Measurements from ENCODE around the gene HAGH.
A peak's percentile ranks its signal among the peaks of the same experiment; 100 is the strongest.

HAGH gene

DNA sequence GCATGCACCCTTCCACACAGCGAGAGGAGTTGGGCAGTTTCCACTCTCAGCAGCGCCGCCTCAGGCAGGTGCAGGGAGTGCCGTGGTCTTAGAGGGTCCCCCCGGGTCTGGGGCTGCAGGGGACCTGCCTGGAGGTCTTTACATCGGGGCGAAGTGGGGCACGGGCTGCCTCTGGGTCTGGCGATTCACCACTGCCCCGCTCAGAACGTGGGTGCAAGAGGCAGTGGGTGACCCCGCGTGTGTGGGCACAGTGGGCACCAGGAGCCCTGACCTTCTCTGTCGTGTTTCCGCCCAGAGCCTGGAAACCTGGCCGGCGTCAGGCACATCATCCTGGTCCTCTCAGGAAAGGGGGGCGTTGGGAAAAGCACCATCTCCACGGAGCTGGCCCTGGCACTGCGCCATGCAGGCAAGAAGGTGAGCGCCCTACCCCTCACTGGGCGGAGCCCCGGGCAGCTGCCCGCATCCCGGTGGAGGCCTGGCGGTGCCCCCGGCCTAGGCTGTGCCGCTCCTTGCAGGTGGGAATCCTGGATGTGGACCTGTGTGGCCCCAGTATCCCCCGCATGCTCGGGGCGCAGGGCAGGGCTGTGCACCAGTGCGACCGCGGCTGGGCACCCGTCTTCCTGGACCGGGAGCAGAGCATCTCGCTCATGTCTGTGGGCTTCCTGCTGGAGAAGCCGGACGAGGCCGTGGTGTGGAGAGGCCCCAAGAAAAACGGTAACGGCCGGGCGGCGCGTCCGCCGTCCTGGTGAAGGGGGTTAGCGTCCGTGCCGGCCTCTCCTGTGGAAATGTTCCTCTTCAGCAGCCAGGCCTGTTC lies 40.2 kb downstream of the HAGH start:
- H3K27me3 ChIP-seq (ENCODE audit: insufficient read depth, low read depth, severe bottlenecking): no peaks in the 10 kb centered on the region
- H3K9me3 ChIP-seq (ENCODE audit: severe bottlenecking): no peaks in the 10 kb centered on the region
- H3K4me3 ChIP-seq (ENCODE audit: low read depth, low read length): no peak overlapping the region
- H3K27ac ChIP-seq: no peak overlapping the region
- TF ChIP-seq, protein P1, sequence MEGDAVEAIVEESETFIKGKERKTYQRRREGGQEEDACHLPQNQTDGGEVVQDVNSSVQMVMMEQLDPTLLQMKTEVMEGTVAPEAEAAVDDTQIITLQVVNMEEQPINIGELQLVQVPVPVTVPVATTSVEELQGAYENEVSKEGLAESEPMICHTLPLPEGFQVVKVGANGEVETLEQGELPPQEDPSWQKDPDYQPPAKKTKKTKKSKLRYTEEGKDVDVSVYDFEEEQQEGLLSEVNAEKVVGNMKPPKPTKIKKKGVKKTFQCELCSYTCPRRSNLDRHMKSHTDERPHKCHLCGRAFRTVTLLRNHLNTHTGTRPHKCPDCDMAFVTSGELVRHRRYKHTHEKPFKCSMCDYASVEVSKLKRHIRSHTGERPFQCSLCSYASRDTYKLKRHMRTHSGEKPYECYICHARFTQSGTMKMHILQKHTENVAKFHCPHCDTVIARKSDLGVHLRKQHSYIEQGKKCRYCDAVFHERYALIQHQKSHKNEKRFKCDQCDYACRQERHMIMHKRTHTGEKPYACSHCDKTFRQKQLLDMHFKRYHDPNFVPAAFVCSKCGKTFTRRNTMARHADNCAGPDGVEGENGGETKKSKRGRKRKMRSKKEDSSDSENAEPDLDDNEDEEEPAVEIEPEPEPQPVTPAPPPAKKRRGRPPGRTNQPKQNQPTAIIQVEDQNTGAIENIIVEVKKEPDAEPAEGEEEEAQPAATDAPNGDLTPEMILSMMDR (IDR thresholded peaks at IDR 0.05; ENCODE audit: low read depth, low read length): no peak
- peaks cover 61% of the 10 kb centered on the region for H3K36me3 ChIP-seq
- DNase-seq: no peak

- H3K36me3 ChIP-seq: peaks cover 62% of the 10 kb centered on the region
- no peaks in the 10 kb centered on the region for H3K9me3 ChIP-seq (ENCODE audit: severe bottlenecking)
Observed at GRCh38 chr16:1785846-1786170, 40.8 kb downstream of the HAGH start.

GRCh38 chr16:1784977-1785845 lies 41.4 kb downstream of the HAGH start:
- no peak overlapping the region for H3K27ac ChIP-seq
- H3K36me3 ChIP-seq: peaks cover 65% of the 10 kb centered on the region
- H3K27me3 ChIP-seq (ENCODE audit: insufficient read depth, low read depth, severe bottlenecking): no peaks in the 10 kb centered on the region
- H3K4me3 ChIP-seq (ENCODE audit: low read depth, low read length): no peak overlapping the region
- no peaks in the 10 kb centered on the region for H3K9me3 ChIP-seq (ENCODE audit: severe bottlenecking)
- TF ChIP-seq, protein P1 (IDR thresholded peaks at IDR 0.05; ENCODE audit: low read depth, low read length): no peak
- no peak for DNase-seq

More at GRCh38 chr16:1785846-1786170, 40.8 kb downstream of the HAGH start:
- Histone ChIP-seq H3K27ac (no peak overlapping the region), H3K4me3 (ENCODE audit: low read depth, low read length) (no peak overlapping the region), H3K27me3 (ENCODE audit: insufficient read depth, low read depth, severe bottlenecking) (no peaks in the 10 kb centered on the region)
- TF ChIP-seq, protein P1 (IDR thresholded peaks at IDR 0.05; ENCODE audit: low read depth, low read length): no peak
- no peak for DNase-seq

DNA sequence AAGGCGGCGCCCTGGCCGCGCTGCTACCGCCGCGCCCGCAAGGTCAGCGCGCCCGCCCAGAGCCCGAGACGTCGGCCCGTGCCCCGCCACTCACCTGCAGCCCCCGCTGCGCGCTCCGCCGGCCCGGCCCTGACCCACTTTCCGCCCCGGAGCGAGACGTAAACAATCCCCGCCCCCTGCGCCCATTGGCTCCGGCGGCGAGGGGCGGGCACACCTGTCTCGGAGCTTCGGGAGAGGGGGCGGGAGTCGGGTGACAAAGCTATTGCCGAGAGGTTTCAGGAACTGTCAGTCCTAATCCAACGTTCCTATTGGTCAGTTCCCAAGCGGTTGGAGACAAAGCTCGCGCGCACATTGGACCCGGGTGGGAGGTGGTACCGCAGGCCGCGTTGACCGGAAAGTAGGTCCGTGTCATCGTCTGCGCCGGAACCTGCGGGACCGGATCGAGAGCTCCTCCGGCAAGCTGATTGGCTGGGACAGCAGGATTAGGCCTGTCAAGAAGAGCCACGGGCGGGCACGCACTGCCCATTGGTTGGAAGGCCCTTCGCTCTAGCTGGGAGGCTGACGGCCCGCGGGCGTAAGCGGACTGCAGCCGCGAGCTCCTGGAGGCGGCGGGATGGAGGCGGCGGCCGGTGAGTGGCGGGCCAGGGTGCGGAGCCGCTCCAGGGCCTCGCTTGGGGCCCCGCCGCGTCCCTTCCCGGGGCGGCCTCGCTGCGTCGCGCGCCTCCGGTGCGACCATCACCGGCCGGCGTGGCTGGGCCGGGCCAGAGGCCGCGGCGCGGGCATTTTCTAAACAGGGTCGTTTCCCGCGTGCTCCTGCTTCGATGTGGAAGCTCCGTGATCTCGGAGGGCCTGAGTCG lies 44.0 kb downstream of the HAGH start, which contains the start of the genes NUBP2 and SPSB3:
TSS of gene NUBP2 (plus strand) at position 553 of the 857 bp plus-strand sequence. CDS start at position 614, 61 bp downstream.
TSS of gene SPSB3 (minus strand) at position 164 of the 857 bp plus-strand sequence. CDS start 1,088 bp downstream, outside the sequence.
- H3K27me3 ChIP-seq (ENCODE audit: insufficient read depth, low read depth, severe bottlenecking): no peaks in the 10 kb centered on the region
- TF ChIP-seq, protein P1 (IDR thresholded peaks at IDR 0.05; ENCODE audit: low read depth, low read length): no peak
- peaks cover 64% of the 10 kb centered on the region for H3K36me3 ChIP-seq
- peak; percentile 100 for DNase-seq
- peak within 1 kb of the TSS; percentile 81 for H3K27ac ChIP-seq
- H3K9me3 ChIP-seq (ENCODE audit: severe bottlenecking): no peaks in the 10 kb centered on the region
- peak within 1 kb of the TSS; percentile 74 for H3K4me3 ChIP-seq (ENCODE audit: low read depth, low read length)

GRCh38 chr16:1781758-1782407 lies 44.7 kb downstream of the HAGH start:
- H3K4me3 ChIP-seq (ENCODE audit: low read depth, low read length): peak overlapping the region; percentile 74
- H3K27ac ChIP-seq: peak overlapping the region; percentile 75
- H3K36me3 ChIP-seq: peaks cover 64% of the 10 kb centered on the region
- TF ChIP-seq, protein P1 (IDR thresholded peaks at IDR 0.05; ENCODE audit: low read depth, low read length): no peak
- DNase-seq: no peak
- H3K27me3 ChIP-seq (ENCODE audit: insufficient read depth, low read depth, severe bottlenecking): no peaks in the 10 kb centered on the region
- H3K9me3 ChIP-seq (ENCODE audit: severe bottlenecking): no peaks in the 10 kb centered on the region
